Activated T-cell treated with anti-CD3 and anti-CD28 coated beads, Interleukin-2, amount 50 U/mL, for 48 hours (primary cell): ENCODE measurements around the gene PIGQ.

Experiments used
- DNase-seq, 2 experiments: peaks; one replicate each; pipeline ENCODE4 v3.0.0-alpha.2; 2020

Gene PIGQ

DNA sequence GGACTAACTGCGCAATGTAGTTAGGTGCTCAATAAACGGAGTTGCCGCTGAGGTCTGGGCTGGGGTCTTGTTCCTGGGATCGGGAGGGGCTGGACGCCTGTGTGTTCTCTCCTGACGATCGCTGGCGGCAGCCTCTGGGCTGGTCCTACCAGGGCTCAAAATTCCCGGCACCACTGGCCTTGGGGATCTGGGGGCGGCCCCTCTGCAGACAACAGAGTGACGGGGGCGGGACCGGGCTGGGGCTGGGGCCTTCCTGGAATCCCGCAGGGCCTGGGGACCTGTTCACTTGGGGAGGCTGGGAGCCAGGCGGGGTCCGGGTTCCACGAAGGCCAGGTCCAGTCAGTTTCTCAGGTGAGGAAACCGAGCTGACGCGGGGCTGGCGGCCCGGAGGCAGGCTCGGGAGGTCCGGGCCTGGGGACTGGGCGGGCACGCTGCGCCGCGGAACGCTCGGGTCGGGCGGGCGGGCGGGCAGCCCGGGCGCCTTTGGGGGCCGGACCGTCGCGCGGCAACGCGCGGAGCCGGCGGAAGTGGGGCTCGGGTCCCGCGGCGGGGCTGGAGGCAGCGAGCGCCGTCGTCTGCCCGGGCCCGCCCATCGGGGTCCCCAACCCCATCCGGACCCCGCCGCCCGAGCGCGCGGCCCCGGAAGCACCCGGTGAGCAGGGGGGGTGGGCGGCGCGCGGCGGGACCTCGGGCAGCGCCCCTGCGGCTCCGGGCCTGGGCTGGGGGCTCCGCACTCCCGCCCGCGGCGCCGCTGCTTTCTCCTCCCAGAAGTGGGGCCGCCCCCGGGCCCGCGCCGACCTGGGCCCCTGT is at the start of gene PIGQ:
Gene PIGQ (plus strand): TSS at position 524 of the 810 bp plus-strand sequence. CDS start 4,107 bp downstream, outside the sequence.
- DNase-seq = peak; percentile 80 to 86

DNA sequence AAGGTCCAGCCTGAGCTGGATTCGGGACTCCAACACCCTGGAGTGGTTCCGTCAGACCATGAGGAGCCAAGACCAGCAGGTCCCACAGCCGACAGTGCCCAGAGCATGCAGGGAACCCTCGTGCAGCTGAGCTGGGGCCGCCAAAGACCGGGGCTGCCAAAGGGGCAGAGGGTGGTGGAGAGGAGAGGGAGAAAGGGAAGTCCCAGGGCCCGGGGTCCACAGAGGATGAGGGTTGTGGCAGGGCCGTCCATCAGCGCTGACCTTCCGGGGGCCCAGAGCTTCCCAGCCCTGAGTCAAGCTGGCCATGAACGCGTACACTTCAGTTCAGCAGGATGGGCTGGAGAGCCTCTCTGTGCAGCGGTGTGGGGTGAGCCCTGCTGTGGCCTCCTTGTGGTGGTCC is 48.9 kb upstream of the PIGQ start:
- DNase-seq = no peak

DNA sequence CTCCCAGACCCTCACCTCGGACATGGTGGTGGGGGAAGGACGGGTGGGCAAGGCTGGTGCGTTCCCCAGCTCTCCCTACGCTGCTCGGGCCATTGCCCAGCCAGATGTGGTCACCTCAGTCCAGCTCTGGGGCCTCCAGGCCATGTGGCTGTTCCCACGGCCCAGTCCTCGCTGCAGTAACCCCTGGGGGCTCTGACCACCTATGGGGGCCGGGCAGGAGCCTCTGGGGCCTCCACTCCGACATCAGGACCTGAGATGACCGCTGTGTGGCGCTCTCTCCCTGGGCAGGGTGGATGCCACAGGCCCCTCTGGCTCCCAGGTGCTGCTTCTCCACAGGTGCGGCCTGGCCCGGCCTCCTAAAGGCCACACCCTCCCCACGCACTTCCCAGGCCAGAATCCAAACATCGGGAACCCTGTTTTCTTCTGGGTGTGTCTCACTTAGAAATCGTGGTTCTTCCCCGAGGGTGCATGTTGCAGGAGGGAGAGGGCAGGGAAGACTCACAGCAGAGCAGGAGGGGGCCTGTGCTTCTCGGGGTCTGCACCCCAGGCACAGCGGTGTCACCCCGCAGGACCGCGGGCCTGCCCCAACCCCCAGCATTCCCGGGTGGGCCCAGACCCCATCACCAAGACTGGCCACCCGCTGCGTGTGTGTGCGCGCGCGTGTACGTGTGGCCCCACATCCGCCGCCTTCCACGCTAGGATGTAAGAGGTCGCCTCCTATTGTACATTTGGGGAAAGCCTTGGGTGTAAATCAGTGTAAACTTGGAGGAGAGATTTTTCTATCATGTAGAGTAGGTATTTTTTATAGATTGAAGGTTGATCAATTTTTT is 48.2 kb upstream of the PIGQ start:
- DNase-seq = no peak

GRCh38 chr16:522320-523096 is 47.3 kb upstream of the PIGQ start:
- DNase-seq = no peak

- no peak for DNase-seq
These were observed 46.5 kb upstream of the PIGQ start for GRCh38 chr16:523097-523741.

DNA sequence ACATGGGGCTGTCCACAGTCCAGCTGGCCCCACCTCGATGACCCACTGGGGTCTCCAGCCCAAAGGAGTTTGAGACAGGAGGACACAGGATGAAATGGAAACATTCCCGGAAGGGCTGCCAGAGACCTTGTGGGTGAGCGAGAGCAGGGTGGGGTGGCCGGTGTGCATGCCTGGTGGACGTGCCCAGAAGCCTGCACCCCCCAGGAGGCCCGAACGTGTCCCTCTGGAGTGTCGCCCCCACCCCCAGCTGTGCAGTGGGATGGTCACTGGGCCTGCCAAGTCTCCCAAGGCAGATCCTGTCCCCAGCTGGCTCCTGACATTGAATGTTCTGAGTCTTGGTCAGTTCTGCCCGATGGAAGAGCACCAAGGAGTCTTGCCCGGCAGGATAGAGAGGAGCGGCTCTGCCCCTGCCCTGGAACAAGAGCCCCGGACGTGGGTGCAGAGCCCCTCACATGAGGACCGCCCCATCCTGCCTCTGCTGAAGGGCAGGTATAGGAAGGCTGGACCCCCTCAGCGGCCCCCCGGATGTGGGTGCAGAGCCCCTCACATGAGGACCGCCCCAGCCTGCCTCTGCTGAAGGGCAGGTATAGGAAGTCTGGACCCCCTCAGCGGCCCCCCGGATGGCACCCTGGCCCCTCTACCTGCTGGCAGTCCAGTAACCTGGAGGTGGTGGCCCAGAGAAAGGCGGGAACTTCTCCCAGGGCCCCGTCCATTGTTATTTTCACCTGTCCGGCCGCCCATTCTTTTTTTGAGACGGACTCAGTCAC is 45.3 kb upstream of the PIGQ start:
- DNase-seq = no peak

DNA sequence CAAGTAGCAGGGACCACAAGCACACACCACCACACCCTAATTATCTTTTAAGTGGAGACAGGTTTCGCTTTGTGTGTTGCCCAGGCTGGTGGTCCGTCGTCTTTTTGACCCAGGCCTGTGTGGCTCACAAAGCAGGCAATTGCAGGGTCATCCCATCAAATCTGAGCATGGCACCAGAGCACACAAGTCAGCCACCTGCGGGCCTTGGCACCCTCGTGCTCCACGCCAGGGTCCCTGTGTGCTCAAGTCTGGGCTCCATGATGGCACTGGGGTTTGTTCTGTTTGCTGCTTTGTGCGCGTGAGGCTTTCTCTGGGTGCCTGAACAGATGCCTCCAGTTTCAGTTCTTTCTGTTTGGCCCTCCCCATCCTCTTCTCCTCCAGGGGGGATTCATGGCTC is 44.6 kb upstream of the PIGQ start:
- DNase-seq = no peak

- DNase-seq = peak; percentile 84 to 85
These were observed 44.1 kb upstream of the PIGQ start for GRCh38 chr16:525520-526180.

DNA sequence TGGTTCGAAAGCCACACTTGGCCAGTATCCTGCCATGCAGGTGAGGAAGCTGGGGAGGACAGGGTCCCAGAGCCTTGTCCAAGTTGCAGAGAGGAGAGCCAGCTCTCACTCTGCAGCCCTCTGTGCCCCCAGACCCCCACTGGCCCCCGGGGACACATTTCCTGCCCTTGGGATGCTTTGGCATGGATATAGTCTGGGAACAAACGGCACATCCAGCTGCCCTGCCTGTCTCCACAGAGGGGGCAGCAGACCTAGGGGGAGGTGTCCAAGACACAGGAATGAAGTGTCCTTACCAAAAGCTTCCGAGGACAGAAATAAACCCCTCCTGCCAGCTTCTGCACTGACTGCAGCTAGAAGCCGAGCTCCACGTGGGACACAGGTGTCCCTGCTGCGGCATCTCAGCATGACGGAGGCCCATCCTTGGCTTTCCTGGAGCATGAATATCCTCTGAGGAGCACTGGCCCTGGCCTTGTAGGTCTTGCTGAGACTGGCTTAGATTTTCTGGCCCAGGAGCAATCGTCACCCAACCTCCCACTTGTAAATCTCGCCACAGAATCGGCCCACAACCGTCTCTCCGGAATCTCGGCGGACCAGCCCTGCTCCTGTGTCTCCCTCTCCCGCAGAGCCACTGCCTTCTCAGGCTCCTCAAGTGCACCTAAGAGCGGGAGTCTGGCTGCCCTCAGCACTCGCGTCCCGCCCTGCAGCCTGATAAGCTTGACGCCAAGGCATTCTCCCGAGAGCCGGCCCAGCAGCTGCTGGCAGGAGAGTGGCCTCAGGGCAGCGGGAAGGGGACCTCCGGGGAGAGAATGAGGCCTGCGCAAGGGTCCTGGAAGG is 43.4 kb upstream of the PIGQ start:
- DNase-seq = peak in 1 of 2 experiments; percentile 68

DNA sequence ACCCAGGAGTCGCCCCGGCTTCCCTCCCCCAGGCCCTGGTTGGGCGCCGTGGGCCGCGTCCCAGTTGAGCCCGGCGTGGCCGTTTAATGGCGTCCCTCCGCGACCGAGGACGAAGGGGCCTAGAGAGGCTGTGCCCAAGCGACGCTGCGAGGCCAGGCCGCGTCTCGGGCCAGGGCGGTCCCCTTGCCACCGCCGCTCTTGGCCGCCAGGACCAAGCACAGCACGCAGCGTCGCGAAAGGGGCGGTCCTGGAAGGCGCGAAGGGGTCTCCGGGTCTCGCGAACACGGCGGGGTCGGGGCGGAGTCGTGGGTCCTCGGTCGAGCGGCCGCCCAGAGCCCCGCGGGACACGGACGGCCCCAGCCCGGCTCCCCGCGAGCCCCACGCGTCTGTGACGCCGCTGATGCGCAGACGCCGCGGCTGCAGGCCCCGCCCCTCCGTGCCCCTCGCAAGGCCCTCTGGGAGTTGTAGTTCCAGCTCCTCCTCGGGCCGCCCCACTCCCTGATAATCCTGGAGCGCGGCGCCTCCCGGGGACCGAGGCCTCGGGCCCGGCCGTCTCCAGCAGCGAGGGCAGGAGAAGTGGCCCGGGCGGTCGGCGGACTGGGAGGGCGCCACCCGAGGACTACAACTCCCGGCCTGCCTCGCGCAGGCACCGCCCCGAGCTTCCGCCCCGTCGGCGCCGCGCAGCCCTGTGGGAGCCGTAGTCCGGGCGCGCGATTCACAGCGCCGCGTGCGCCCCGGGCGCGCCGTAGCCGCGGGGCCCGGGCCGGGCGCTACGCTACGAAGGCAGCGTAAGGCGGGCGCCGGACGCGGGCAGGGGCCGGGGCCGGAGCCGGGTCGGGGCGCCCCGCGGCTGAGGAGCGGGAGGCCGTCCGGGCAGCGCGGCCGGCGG is 42.5 kb upstream of the PIGQ start, which contains the start of gene CAPN15:
Gene CAPN15 (plus strand): TSS at position 698 of the 889 bp plus-strand sequence. CDS start 19,127 bp downstream, outside the sequence.
- peak; percentile 92 to 93 for DNase-seq

- peak; percentile 65 to 72 for DNase-seq
These were observed 41.4 kb upstream of the PIGQ start for GRCh38 chr16:528111-529011.

GRCh38 chr16:529012-529575 is 40.7 kb upstream of the PIGQ start:
- no peak for DNase-seq

DNA sequence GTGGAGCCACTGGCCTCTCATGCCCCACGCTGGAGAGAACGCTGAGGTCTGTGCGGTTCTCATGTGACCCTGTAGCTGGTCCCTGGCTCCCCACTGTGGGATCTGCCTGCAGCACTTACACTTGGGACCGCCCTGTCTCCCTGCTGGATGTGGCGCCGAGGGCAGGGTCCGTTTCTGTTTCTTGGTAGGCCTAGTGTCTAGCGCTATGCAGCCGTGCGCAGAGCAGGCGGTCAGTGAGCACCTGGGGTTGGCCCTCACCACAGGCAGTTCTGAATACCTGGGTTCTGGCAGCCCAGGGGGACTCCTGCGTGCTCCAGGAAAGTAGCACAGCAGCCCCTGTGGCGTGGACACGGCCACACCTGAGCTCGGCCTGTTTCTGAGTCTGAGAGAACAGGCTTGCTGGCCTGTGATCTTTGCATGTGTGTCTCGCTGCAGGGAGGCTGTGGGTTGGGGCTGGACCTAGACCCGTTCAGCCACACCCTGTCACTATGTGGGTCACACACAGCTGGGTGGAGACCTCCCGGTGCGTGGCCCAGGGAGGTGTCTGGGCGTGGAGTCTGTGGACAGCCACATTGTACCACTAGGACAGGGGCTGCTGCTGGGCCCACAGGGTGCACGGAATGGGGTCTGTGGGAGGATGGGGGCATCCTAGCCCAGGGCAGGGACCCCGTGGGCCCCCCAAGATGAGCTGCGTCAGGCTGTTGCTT is 39.5 kb upstream of the PIGQ start:
- DNase-seq = no peak

DNA sequence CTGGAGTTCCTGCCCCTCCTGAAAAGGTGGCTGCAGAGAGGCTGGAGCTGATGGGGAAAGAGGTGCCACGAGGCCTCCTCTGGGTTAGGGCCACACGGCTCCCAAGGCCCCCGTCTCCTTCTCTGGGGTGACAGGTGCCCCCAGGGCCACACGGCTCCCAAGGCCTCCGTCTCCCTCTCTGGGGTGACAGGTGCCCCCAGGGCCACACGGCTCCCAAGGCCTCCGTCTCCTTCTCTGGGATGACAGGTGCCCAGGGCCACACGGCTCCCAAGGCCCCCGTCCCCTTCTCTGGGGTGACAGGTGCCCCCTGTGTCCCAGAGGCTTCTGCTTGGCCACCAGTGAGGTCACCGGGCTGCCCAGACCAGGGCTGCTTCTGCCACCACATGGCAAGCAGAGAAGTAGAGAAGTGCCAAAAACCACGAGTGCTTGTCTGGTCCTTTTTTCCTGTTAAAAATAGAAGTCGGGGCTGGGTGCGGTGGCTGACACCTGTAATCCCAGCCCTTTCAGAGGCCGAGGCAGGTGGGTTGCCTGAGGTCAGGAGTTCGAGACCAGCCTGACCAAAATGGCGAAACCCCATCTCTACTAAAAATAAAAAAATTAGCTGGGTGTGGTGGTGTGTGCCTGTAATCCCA is 38.2 kb upstream of the PIGQ start:
- no peak for DNase-seq

DNA sequence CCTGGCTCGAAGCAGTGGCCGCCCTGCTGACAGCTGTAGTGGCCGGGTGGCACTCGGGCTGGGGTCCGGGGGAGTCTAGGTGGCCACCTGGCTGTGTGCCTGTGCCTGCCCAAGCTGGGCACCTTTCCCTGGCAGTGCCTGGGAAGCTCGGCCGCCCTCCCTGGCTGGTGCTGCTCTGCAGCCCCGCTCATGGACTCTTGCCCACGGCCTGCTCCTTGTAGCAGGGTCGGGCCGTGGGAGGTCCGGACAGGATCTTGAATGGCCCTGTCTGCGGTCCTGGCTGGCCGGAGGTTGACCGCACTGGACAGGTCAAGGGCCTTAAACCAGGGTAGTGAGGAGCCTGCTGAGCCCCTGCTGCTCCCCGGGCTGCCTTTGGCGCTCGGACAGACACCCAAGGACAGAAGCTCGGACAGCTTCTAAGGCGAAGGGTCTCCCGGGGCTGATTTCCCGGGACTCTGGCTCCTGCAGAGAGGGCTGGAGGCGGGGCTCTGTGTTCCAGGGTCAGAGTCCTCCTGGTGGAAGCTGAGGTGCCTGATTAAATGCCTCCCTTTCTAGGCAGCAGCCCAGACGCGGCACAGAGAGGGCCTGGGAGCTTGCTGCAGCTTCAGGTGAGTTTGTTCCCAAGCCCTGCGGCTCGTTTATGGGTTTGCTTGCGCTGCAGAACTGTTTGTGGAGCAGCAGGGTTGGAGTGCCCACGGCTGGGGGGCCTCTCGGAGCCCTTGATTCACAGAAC is 36.2 kb upstream of the PIGQ start:
- DNase-seq = no peak

DNA sequence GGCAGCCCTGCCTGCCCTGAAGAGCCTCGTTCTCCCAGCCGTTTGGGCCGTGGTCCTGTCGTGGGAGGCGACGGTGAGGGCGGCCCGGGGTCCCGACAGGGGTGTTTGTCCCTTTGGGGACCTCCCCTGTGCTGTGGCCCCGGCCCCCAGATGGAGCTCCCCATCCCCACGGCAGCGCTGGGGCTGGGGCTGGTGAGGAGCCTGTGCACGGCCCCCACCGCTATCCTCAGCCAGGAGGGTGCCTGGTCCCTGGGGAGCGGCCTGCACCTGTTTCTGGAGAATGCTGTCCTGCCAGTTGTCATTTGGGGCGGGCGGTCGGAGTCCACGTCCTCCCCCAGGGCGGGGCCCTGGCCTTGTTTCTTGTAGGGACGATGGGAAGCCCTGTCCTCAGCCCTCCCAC is 35.6 kb upstream of the PIGQ start:
- DNase-seq = no peak
